Activated naive CD4-positive, alpha-beta T cell treated with Interleukin-2 at 50 U/mL for 16 hours (primary cell): Measurements from ENCODE around the gene PMIS2.

ENCODE experiments used
- DNase-seq: peaks from one replicate; pipeline ENCODE4 v3.0.0-alpha.2; 2020

Gene PMIS2

GRCh38 chr19:35585848-35586247 lies at the start of gene PMIS2:
Gene PMIS2 (plus strand): TSS chr19:35586173. CDS start chr19:35586260, 87 bp downstream.
- DNase-seq, result no peak

- DNase-seq, result no peak
These were observed 46.7 kb upstream of the PMIS2 start for GRCh38 chr19:35539314-35539713.

GRCh38 chr19:35539850-35540249 lies 46.1 kb upstream of the PMIS2 start:
- DNase-seq, result no peak

GRCh38 chr19:35540356-35540927 lies 45.5 kb upstream of the PMIS2 start:
- no peak for DNase-seq

GRCh38 chr19:35542209-35542608 lies 43.8 kb upstream of the PMIS2 start:
- DNase-seq, result no peak

- DNase-seq, result no peak
These were observed 42.5 kb upstream of the PMIS2 start for GRCh38 chr19:35543280-35544109.

- no peak for DNase-seq
These were observed 41.7 kb upstream of the PMIS2 start for GRCh38 chr19:35544110-35544802.

- DNase-seq, result peak; percentile 83
These were observed 40.7 kb upstream of the PMIS2 start, which contains the start of gene TMEM147 for GRCh38 chr19:35545001-35545854. Gene TMEM147 (plus strand): TSS chr19:35545626. CDS start chr19:35545740, 114 bp downstream.

GRCh38 chr19:35545855-35546381 lies 40.1 kb upstream of the PMIS2 start:
- DNase-seq, result peak; percentile 71

- DNase-seq, result no peak
These were observed 39.4 kb upstream of the PMIS2 start for GRCh38 chr19:35546532-35546931.

- peak; percentile 48 for DNase-seq
These were observed 36.7 kb upstream of the PMIS2 start for GRCh38 chr19:35549174-35549788.

GRCh38 chr19:35549879-35550523 lies 36.0 kb upstream of the PMIS2 start:
- DNase-seq, result no peak

- DNase-seq, result no peak
These were observed 34.7 kb upstream of the PMIS2 start for GRCh38 chr19:35551091-35551810.

- DNase-seq, result no peak
These were observed 33.2 kb upstream of the PMIS2 start for GRCh38 chr19:35552534-35553384.

GRCh38 chr19:35553385-35554000 lies 32.5 kb upstream of the PMIS2 start:
- DNase-seq, result no peak

- DNase-seq, result no peak
These were observed 31.9 kb upstream of the PMIS2 start for GRCh38 chr19:35554076-35554475.

- no peak for DNase-seq
These were observed 30.5 kb upstream of the PMIS2 start for GRCh38 chr19:35555301-35556005.

GRCh38 chr19:35556025-35556590 lies 29.9 kb upstream of the PMIS2 start:
- no peak for DNase-seq
